IMR-90 (cell line): ENCODE measurements around the gene QPRT. TPM values are rescaled to one million over a fixed set of nuclear protein-coding genes. Genes with fewer than 3 reads are reported as not detected.

Experiments
- ATAC-seq: fragments of 200-7000 bp; cut with Tn5 transposase; 2 replicates; pipeline ENCODE4 v1.9.1; 2020; ENCODE audit warnings: low read depth, mild to moderate bottlenecking, moderate library complexity
- BruUV-seq: library from RNA; stranded (reverse); fragments of 400-500 nt; replicated peaks from 2 replicates; lab custom pipeline; 2021; lab: Mats Ljungman, UMichigan
- CTCF ChIA-PET: fragments of 300-600 bp; formaldehyde crosslinking; extraction: SDS; loops from one replicate; lab custom pipeline; 2021; ENCODE audit warnings: antibody characterized with exemption; lab: Yijun Ruan, JAX
- POLR2A ChIA-PET: fragments of 300-600 bp; sonication (Branson Sonifier 250); formaldehyde crosslinking; loops from one replicate; lab custom pipeline; 2022; ENCODE audit warnings: antibody characterized with exemption; ENCODE audit not compliant: unreplicated experiment; lab: Charles Lee
- DNase-seq: peaks from one replicate; pipeline ENCODE4 v3.0.0; 2013
- H2AFZ ChIP-seq: replicated peaks from 2 replicates; pipeline ENCODE3; 2013; ENCODE audit warnings: low read length, mild to moderate bottlenecking; ENCODE audit not compliant: poor library complexity
- H2AK5ac ChIP-seq: 2 replicates; pipeline ENCODE4 v1.6.1; 2013; ENCODE audit warnings: low read depth, low read length, inconsistent platforms
- H2AK9ac ChIP-seq: replicated peaks from 2 replicates; pipeline ENCODE3; 2013; ENCODE audit warnings: mild to moderate bottlenecking, low read depth, low read length, moderate library complexity; ENCODE audit not compliant: poor library complexity
- H2BK120ac ChIP-seq: 2 replicates; pipeline ENCODE4 v1.6.1; 2013; ENCODE audit warnings: low read depth, low read length, inconsistent platforms
- H2BK15ac ChIP-seq: 3 replicates; pipeline ENCODE4 v1.6.1; 2013; ENCODE audit warnings: low read depth, low read length, inconsistent platforms
- H2BK20ac ChIP-seq: 2 replicates; pipeline ENCODE4 v1.6.1; 2013; ENCODE audit warnings: low read depth, mild to moderate bottlenecking, inconsistent platforms, low read length, moderate library complexity
- H2BK5ac ChIP-seq: 2 replicates; pipeline ENCODE4 v1.6.1; 2013; ENCODE audit warnings: mild to moderate bottlenecking, low read depth, low read length, inconsistent platforms; ENCODE audit not compliant: poor library complexity, severe bottlenecking
- H3K14ac ChIP-seq: replicated peaks from 2 replicates; pipeline ENCODE4 v1.6.1; 2013; ENCODE audit warnings: low read depth, low read length, inconsistent platforms
- H3K18ac ChIP-seq: 2 replicates; pipeline ENCODE4 v1.6.1; 2013; ENCODE audit warnings: low read depth, low read length, control low read depth
- H3K23ac ChIP-seq: 2 replicates; pipeline ENCODE4 v1.6.1; 2013; ENCODE audit warnings: low read depth, low read length, inconsistent platforms
- H3K27ac ChIP-seq: 2 replicates; pipeline ENCODE4 v1.5.1; 2013; ENCODE audit warnings: mild to moderate bottlenecking, control low read depth, low read length; ENCODE audit not compliant: insufficient read depth
- H3K27me3 ChIP-seq: 2 replicates; pipeline ENCODE4 v1.6.1; 2013; ENCODE audit warnings: low read length; ENCODE audit not compliant: control insufficient read depth, insufficient read depth
- H3K36me3 ChIP-seq: 2 replicates; pipeline ENCODE4 v1.6.1; 2013; ENCODE audit warnings: low read length, mixed read lengths; ENCODE audit not compliant: control insufficient read depth, insufficient read depth
- H3K4ac ChIP-seq: 2 replicates; pipeline ENCODE4 v1.6.1; 2013; ENCODE audit warnings: low read depth, low read length, inconsistent platforms
- H3K4me1 ChIP-seq: 2 replicates; pipeline ENCODE4 v1.6.1; 2013; ENCODE audit warnings: low read length, mixed read lengths; ENCODE audit not compliant: control insufficient read depth, insufficient read depth
- H3K4me2 ChIP-seq: 2 replicates; pipeline ENCODE4 v1.6.1; 2013; ENCODE audit warnings: low read depth, mild to moderate bottlenecking, control low read depth, low read length, moderate library complexity
- H3K4me3 ChIP-seq: 2 replicates; pipeline ENCODE4 v1.5.1; 2013; ENCODE audit warnings: low read depth, mild to moderate bottlenecking, control low read depth, low read length, moderate library complexity; ENCODE audit not compliant: insufficient read depth
- H3K56ac ChIP-seq: 2 replicates; pipeline ENCODE4 v1.6.1; 2013; ENCODE audit warnings: low read length, inconsistent platforms; ENCODE audit not compliant: insufficient read depth; ENCODE audit errors: extremely low read depth
- H3K79me1 ChIP-seq, 2 experiments: 2 replicates each; pipeline ENCODE4 v1.6.1; 2013; ENCODE audit warnings: low read length in 2 of 2, inconsistent platforms in 1 of 2, low read depth in 1 of 2
- H3K9ac ChIP-seq: 2 replicates; pipeline ENCODE4 v1.6.1; 2013; ENCODE audit warnings: low read depth, low read length, control low read depth
- H3K9me1 ChIP-seq: 2 replicates; pipeline ENCODE4 v1.6.1; 2013; ENCODE audit warnings: low read length, inconsistent platforms; ENCODE audit not compliant: insufficient read depth
- H3K9me3 ChIP-seq: 2 replicates; pipeline ENCODE4 v1.6.1; 2013; ENCODE audit warnings: low read length; ENCODE audit not compliant: control insufficient read depth, insufficient read depth
- H4K20me1 ChIP-seq: 2 replicates; pipeline ENCODE4 v1.6.1; 2013; ENCODE audit warnings: low read length, inconsistent platforms; ENCODE audit not compliant: insufficient read depth
- H4K5ac ChIP-seq: 2 replicates; pipeline ENCODE4 v1.6.1; 2013; ENCODE audit warnings: mild to moderate bottlenecking, low read depth, low read length, control low read depth
- H4K8ac ChIP-seq, 2 experiments: 2 replicates each; pipeline ENCODE4 v1.6.1; 2013; ENCODE audit warnings: low read depth in 2 of 2, low read length in 2 of 2, control low read depth in 1 of 2, inconsistent platforms in 1 of 2
- H4K91ac ChIP-seq: 2 replicates; pipeline ENCODE4 v1.6.1; 2013; ENCODE audit warnings: low read depth, low read length, inconsistent platforms; ENCODE audit not compliant: insufficient read depth
- CEBPB ChIP-seq: IDR thresholded peaks from 2 replicates; pipeline ENCODE4 v1.6.1; 2012; ENCODE audit warnings: low read depth, low read length, improper control_type of control experiment
- FOS ChIP-seq: fragments of 150-350 bp; IDR thresholded peaks from 2 replicates; pipeline ENCODE4 v1.6.1; 2016; ENCODE audit warnings: low read depth, low read length
- MAFK ChIP-seq: IDR thresholded peaks from 2 replicates; pipeline ENCODE4 v1.6.1; 2012; ENCODE audit warnings: low read depth, low read length, improper control_type of control experiment
- MAZ ChIP-seq: IDR thresholded peaks from 2 replicates; pipeline ENCODE4 v1.6.1; 2012; ENCODE audit warnings: low read depth, mild to moderate bottlenecking, low read length, improper control_type of control experiment, moderate library complexity, borderline replicate concordance
- MXI1 ChIP-seq: IDR thresholded peaks from 2 replicates; pipeline ENCODE4 v1.6.1; 2012; ENCODE audit warnings: low read depth, mild to moderate bottlenecking, low read length, moderate library complexity, borderline replicate concordance
- NFE2L2 ChIP-seq: fragments of 150-350 bp; IDR thresholded peaks from 2 replicates; pipeline ENCODE4 v1.6.1; 2016; ENCODE audit warnings: low read depth, mild to moderate bottlenecking, low read length
- POLR2A ChIP-seq: IDR thresholded peaks from 2 replicates; pipeline ENCODE4 v1.6.1; 2012; ENCODE audit warnings: mild to moderate bottlenecking, low read depth, low read length
- RAD21 ChIP-seq: IDR thresholded peaks from 2 replicates; pipeline ENCODE4 v1.6.1; 2012; ENCODE audit warnings: low read length, improper control_type of control experiment
- RCOR1 ChIP-seq: IDR thresholded peaks from 2 replicates; pipeline ENCODE4 v1.6.1; 2012; ENCODE audit warnings: mild to moderate bottlenecking, low read length, improper control_type of control experiment; ENCODE audit not compliant: insufficient replicate concordance
- RFX5 ChIP-seq: IDR thresholded peaks from 2 replicates; pipeline ENCODE4 v1.8.0; 2012; ENCODE audit warnings: low read depth, mild to moderate bottlenecking, low read length, moderate library complexity
- SMC3 ChIP-seq: fragments of 150-350 bp; IDR thresholded peaks from 2 replicates; pipeline ENCODE4 v1.6.1; 2016; ENCODE audit warnings: low read depth, mild to moderate bottlenecking, antibody characterized with exemption, low read length, moderate library complexity
- WGBS, 2 experiments: methylation state at CpG; one replicate each; pipeline versions ENCODE4 v1.1.5 to v1.1.7; 2013; ENCODE audit warnings: missing lambda C conversion rate in 2 of 2; ENCODE audit not compliant: insufficient read length in 1 of 2; ENCODE audit errors: extremely low coverage in 2 of 2; 5-methylcytosine and 5-hydroxymethylcytosine counted together
- dilution Hi-C: fragments of 300-500 bp; cut with HindIII; formaldehyde crosslinking; loops from one replicate; pipeline ENCODE4 v1.14.3; 2018; ENCODE audit warnings: low sequenced_read_pairs; ENCODE audit not compliant: unreplicated experiment
- in situ Hi-C: fragments of 300-500 bp; cut with MboI; formaldehyde crosslinking; loops from 3 replicates; pipeline ENCODE4 v1.14.3; 2019; ENCODE audit warnings: low sequenced_read_pairs, inconsistent platforms, mixed read lengths
- intact Hi-C: fragments of 100-400 bp; cut with micrococcal nuclease; formaldehyde crosslinking; loops from 2 replicates; pipeline ENCODE4 v1.10.0; 2022
- polyA plus RNA-seq, 3 experiments: library from polyadenylated mRNA; depleted of rRNA; stranded (reverse); fragments of >200 nt; gene quantifications; 2 replicates each; pipeline ENCODE4 v1.2.3, GENCODE V29; 2012; ENCODE audit warnings: low replicate concordance in 1 of 3
- total RNA-seq: library from RNA; depleted of rRNA; stranded (reverse); fragments of >200 nt; gene quantifications from 2 replicates; pipeline ENCODE4 v1.2.3, GENCODE V29; 2012
- TF ChIP-seq, protein P1 (sequence below): fragments of 150-350 bp; IDR thresholded peaks from 2 replicates; pipeline ENCODE4 v1.6.1; 2016; ENCODE audit warnings: low read depth, mild to moderate bottlenecking, low read length, moderate library complexity, borderline replicate concordance
- TF ChIP-seq, protein P2 (sequence below): conservative IDR thresholded peaks from 2 replicates; pipeline ENCODE4 v1.5.1; 2012; ENCODE audit warnings: mild to moderate bottlenecking, low read depth, low read length, improper control_type of control experiment

The QPRT gene
- total and polyA plus RNA-seq, 2 of the 4 experiments (the other 2 are of a cell fraction): 3.4 to 6.3 TPM

DNA sequence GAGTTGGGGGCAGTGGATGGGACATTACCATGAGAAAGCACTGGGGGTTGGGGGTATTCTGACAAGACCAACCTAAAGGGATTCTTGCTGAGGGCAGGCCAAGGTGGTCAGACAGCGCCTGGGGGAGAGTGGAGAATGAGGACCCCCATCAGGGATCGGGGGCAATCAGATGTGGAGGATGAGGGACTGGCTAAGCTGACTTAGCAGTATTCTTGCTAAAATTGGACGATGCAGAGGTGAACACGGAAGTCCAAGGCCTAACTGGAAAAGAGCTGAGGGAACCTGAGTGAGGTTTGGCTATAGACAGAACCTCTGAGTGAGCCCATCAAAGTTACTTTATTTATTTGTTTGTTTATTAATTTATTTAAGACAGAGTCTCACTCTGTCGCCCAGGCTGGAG lies 9.2 kb downstream of the QPRT start:
- DNase-seq: no peak
- Histone ChIP-seq H3K27me3 (no peaks in the 10 kb centered on the region), H2AFZ (no peak overlapping the region), H2AK9ac (no peak overlapping the region), H3K23ac (no peak overlapping the region), H3K9me3 (no peaks in the 10 kb centered on the region), H3K79me1 (no peaks in the 10 kb centered on the region), H3K9me1 (no peaks in the 10 kb centered on the region), H2BK15ac (no peak overlapping the region), H3K4me1 (no peaks in the 10 kb centered on the region), H3K9ac (no peak overlapping the region), H2AK5ac (no peak overlapping the region), H2BK120ac (no peak overlapping the region), H3K18ac (no peak overlapping the region), H4K5ac (no peak overlapping the region), H3K14ac (no peak overlapping the region), H4K20me1 (no peaks in the 10 kb centered on the region), H3K27ac (no peak overlapping the region), H3K4me3 (no peak overlapping the region), H3K36me3 (peaks cover 2% of the 10 kb centered on the region; the same call in 1 of the 2 replicates), H2BK20ac (no peak overlapping the region), H2BK5ac (no peak overlapping the region), H4K91ac (no peak overlapping the region), H4K8ac (no peak overlapping the region), H3K4ac (no peak overlapping the region), H3K56ac (no peak overlapping the region), H3K4me2 (no peak overlapping the region)
- in situ Hi-C loops (no loop called here), dilution Hi-C loops (no loop called here), intact Hi-C loops (no loop called here)
- TF ChIP-seq NFE2L2 (no peak), CEBPB (no peak), RCOR1 (no peak), SMC3 (no peak), MAZ (no peak), POLR2A (no peak), FOS (no peak), RFX5 (no peak), MXI1 (no peak), MAFK (no peak), RAD21 (no peak)
- TF ChIP-seq, protein P1, sequence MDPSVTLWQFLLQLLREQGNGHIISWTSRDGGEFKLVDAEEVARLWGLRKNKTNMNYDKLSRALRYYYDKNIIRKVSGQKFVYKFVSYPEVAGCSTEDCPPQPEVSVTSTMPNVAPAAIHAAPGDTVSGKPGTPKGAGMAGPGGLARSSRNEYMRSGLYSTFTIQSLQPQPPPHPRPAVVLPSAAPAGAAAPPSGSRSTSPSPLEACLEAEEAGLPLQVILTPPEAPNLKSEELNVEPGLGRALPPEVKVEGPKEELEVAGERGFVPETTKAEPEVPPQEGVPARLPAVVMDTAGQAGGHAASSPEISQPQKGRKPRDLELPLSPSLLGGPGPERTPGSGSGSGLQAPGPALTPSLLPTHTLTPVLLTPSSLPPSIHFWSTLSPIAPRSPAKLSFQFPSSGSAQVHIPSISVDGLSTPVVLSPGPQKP: no peak
- TF ChIP-seq, protein P2, sequence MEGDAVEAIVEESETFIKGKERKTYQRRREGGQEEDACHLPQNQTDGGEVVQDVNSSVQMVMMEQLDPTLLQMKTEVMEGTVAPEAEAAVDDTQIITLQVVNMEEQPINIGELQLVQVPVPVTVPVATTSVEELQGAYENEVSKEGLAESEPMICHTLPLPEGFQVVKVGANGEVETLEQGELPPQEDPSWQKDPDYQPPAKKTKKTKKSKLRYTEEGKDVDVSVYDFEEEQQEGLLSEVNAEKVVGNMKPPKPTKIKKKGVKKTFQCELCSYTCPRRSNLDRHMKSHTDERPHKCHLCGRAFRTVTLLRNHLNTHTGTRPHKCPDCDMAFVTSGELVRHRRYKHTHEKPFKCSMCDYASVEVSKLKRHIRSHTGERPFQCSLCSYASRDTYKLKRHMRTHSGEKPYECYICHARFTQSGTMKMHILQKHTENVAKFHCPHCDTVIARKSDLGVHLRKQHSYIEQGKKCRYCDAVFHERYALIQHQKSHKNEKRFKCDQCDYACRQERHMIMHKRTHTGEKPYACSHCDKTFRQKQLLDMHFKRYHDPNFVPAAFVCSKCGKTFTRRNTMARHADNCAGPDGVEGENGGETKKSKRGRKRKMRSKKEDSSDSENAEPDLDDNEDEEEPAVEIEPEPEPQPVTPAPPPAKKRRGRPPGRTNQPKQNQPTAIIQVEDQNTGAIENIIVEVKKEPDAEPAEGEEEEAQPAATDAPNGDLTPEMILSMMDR: no peak
- ChIA-PET POLR2A (no interaction called here), CTCF (no interaction called here)
- no TSS peak for BruUV-seq
- WGBS, 2 experiments: 88% methylated on average over 2 of the region's 5 CpGs; no CpG with 5 or more reads in 1 of the 2 experiments
- ATAC-seq: no peak
